ENCODE data around the gene USP13. TPM values are rescaled to one million over a fixed set of nuclear protein-coding genes. Genes with fewer than 3 reads are reported as not detected.

USP13 gene
- total and polyA plus RNA-seq, 2 of the 13 experiments (the other 11 are each of a cell fraction or from before 2014, with no cell fraction given), result 15.9 to 36.7 TPM

- TF ChIP-seq PREB (CRISPR knock-in tag; IDR thresholded peaks at IDR 0.05) (no peak), ZFYVE20 (CRISPR knock-in tag; IDR thresholded peaks at IDR 0.05; ENCODE audit: borderline replicate concordance, low read depth) (no peak), BCLAF1 (IDR thresholded peaks at IDR 0.05) (no peak), ZNF597 (CRISPR knock-in tag; IDR thresholded peaks at IDR 0.05) (no peak), STAT5B (CRISPR knock-in tag; IDR thresholded peaks at IDR 0.05) (no peak), ZBTB21 (CRISPR knock-in tag; IDR thresholded peaks at IDR 0.05) (no peak), SMC3 (IDR thresholded peaks at IDR 0.05; ENCODE audit: low read length) (no peak), EZH2 (conservative IDR thresholded peaks at IDR 0.05; ENCODE audit: low read depth, low read length) (no peak), ZNF737 (CRISPR knock-in tag; IDR thresholded peaks at IDR 0.05; ENCODE audit: borderline replicate concordance) (no peak), ZNF510 (CRISPR knock-in tag; IDR thresholded peaks at IDR 0.05; ENCODE audit: low read depth) (no peak), TEAD3 (CRISPR knock-in tag; optimal IDR thresholded peaks at IDR 0.05; ENCODE audit: borderline replicate concordance) (no peak), ETV5 (CRISPR knock-in tag; IDR thresholded peaks at IDR 0.05; ENCODE audit: borderline replicate concordance) (no peak), NFIB (CRISPR knock-in tag; IDR thresholded peaks at IDR 0.05; ENCODE audit: borderline replicate concordance) (no peak), ZBTB20 (CRISPR knock-in tag; IDR thresholded peaks at IDR 0.05; ENCODE audit: borderline replicate concordance, low read depth) (no peak), LCORL (IDR thresholded peaks at IDR 0.05) (0 out of 2 replicates have a peak, but pooled peaks have one; percentile 41), LCORL (CRISPR knock-in tag; IDR thresholded peaks at IDR 0.05) (no peak), ARNT2 (CRISPR knock-in tag; IDR thresholded peaks at IDR 0.05; ENCODE audit: low read depth) (no peak), ZNF180 (CRISPR knock-in tag; IDR thresholded peaks at IDR 0.05; ENCODE audit: borderline replicate concordance, low read depth) (no peak), ZBTB39 (CRISPR knock-in tag; IDR thresholded peaks at IDR 0.05) (no peak), FOXC1 (CRISPR knock-in tag; IDR thresholded peaks at IDR 0.05; ENCODE audit: borderline replicate concordance) (no peak), SOX13 (IDR thresholded peaks at IDR 0.05) (peak; percentile 56; the same call in 1 of the 2 replicates), SOX13 (CRISPR knock-in tag; conservative IDR thresholded peaks at IDR 0.05 in 1 of 2, IDR thresholded peaks at IDR 0.05 in 1 of 2) (peak in 1 of 2 experiments; percentile 97; a peak in 2 of 4 replicates), KDM2A (CRISPR knock-in tag; IDR thresholded peaks at IDR 0.05; ENCODE audit: borderline replicate concordance, low read depth) (no peak), ZNF558 (CRISPR knock-in tag; IDR thresholded peaks at IDR 0.05; ENCODE audit: borderline replicate concordance) (no peak), ZNF749 (CRISPR knock-in tag; IDR thresholded peaks at IDR 0.05; ENCODE audit: borderline replicate concordance) (no peak)
These were observed 10.3 kb downstream of the USP13 start (continued) for GRCh38 chr3:179663093-179663492.

Measured in HepG2 (cell line).